LNCAP (cell line): Measurements from ENCODE around the gene SOX11.

ENCODE experiments used
- CTCF ChIP-seq: fragments of 450-650 bp; IDR thresholded peaks from 2 replicates; pipeline ENCODE4 v1.5.1; 2017; ENCODE audit warnings: mild to moderate bottlenecking

The SOX11 gene

GRCh38 chr2:5742126-5742525, 49.9 kb downstream of the SOX11 start:
- no peak for TF ChIP-seq CTCF

DNA sequence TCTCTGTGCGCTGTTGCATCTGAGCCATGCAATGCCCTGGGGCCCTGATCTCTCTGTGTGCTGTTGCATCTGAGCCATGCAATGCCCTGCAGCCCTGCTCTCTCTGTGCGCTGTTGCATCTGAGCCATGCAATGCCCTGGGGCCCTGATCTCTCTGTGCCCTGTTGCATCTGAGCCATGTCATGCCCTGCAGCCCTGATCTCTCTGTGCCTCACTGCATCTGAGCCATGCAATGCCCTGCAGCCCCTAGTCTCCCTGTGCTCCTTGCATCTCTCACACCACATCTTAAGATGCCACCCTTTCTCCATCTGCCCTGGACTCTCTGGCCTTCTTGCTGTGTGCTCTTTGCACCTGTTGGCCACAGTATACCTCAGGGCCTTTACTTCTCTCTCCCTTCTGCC, 56.2 kb downstream of the SOX11 start:
- no peak for TF ChIP-seq CTCF

DNA sequence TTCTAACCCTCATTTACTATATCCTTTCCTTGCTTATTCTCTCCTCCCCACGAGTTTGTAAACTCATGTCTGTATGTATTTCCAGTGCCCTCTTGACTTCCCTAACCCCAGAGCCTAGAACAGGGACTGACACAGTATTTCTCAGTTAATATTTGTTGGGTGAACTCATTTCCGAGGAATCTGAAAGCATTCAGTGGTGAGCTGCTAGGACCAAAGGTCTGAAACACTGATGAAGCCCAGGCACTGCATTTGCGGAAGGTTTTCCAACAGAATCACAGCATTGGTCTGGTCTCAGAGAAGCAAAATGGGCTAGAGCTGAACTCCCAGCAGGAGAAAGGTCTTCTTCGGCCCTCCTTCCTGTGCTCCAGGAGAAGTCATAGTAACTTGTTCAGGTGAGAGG, 56.8 kb downstream of the SOX11 start:
- TF ChIP-seq CTCF = no peak

DNA sequence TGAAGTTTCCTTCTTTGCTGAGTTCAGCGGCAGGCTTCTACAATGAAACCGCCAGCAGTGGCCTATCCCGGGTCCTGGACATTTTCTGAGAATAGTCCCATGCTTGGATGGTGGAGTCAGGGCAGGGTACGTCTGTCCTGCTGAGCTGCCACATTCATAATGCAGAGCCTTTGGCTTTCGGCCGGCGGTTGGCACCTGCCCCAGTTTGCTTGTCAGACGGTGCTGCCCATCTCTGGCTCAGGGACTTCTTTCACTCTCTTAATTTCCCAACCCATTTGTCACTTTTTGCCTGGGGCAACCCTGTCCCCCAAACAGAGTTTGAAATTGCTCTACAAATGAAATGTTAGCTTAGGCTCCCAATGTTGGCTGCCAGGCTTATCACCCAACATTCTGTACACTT, 57.2 kb downstream of the SOX11 start:
- TF ChIP-seq CTCF = no peak
